Inflammatory macrophage treated with lipopolysaccharide for 4 hours (primary cell): ENCODE measurements around the gene F2.
A peak's percentile ranks its signal among the peaks of the same experiment; 100 is the strongest.
"Not testable (repeated sequence)": the region's sequence is repeated elsewhere in the genome, so short reads cannot be mapped to it uniquely, and the experiment has no call there.

ENCODE experiments used
- DNase-seq: peaks from one replicate; pipeline ENCODE4 v3.0.0-alpha.2; 2020

The F2 gene

DNA sequence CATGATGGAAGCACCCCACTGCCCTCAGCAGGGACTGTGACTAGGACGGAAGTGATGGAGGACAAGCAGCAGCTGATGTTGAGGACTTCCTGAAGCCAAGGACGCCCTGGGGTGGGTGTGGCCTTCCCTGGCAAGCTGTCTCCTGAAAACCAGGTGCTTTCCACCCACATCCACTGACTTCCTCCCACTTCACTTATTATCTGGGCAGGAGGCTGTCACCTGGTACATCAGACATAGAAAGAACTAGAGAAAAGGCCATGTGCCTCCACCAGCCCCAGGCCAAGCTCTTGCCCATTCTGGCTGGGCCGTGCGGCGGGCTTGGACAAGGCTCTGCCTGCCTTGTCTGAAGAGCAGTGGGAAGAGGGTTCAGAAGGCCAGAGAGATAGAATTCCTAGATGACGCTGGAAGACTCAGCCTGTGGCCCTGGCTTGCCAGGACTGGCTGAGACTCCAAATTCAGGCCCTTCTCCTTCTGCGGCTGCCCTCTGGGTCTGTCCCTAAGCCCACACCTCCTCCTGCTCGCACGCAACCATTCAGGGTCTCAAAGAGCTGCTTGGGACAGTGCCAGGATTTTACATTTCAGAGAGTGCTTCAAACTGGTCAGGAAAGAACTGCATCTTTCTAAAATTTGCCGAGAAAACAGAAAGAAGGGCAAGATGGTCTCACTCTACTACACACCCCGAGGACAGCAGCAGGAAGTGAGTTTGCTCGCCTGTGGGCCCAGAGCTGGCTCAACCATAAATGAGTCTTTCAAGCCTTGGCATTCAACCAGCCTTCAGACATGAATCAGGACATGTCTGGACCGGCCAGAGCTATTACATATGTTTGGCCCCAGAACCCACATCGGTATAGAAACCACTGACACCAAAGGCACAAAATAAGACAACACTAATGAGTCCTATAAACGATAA lies 31.9 kb upstream of the F2 start:
- no peak for DNase-seq

DNA sequence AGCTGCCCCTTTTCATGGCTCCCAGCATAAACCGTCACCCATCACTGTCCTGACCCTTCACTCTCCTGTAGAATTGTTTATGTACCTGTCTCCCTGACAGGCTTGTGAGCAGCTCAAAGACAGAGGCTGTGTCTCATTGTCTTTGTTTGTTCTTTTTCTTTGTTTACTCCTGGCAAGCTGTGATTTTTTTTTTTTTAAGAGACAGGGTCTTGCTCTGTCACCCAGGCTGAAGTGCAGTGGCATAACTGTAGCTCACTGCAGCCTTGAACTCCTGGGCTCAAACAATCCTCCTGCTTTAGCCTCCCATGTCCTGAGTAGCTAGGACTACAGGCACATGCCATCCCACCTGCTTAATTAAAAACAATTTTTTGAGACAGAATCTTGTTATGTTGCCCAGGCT lies 28.3 kb upstream of the F2 start:
- no peak for DNase-seq

DNA sequence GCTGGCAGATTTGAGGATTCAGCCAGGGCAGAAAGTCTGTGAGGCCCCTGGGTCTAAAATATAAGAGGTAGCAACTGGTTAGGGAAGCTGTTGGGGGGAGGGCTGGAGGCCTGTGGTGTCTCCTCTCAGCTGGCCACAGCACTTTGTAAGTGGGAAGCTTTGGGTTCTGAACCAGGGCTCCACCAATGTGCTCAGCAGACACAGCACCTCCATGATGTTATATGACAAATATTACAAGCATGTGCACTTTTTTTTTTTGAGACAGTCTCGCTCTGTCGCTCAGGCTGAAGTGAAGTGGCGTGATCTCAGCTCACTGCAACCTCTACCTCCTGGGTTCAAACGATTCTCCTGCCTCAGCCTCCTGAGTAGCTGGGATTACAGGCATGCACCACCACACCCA lies 26.6 kb upstream of the F2 start:
- no peak for DNase-seq

DNA sequence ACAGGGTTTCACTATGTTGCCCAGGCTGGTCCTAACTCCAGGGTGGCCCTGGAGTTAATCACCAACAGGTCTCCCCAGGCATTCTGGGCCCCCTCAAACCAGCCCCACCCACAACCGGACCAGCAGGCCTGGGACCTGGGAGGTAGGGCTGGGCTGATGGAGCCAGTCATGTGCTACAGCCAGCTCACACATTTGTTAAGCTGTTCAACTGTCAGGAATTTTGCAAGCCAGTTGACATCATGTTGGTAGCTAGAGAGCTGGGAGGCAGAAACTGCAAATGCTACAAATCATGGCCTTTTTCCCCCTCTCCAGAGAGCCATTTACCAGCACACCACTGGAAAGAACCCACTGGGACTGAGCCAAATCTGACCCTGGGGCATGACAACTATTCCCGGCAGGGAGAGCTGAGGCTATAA lies 25.4 kb upstream of the F2 start:
- no peak for DNase-seq

DNA sequence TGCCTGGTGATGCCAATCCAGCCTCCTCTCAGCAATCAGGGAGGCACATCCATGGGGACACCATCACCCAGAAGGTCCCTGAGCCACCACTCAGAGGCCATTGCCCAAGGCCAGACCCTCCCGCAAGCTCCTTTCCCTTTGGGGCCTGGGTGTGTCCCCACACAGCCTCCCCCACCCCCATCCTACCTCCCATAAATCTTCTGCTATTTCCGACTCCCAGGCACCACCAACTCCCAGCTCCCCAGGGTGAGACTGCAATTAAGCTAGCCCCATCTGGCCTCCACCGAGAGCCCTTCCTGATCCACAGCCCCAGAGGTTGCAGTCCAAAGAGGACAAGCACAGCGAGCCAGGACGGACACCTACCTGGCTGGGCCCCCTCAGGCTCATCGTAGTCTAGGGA lies 24.9 kb upstream of the F2 start:
- DNase-seq: no peak

DNA sequence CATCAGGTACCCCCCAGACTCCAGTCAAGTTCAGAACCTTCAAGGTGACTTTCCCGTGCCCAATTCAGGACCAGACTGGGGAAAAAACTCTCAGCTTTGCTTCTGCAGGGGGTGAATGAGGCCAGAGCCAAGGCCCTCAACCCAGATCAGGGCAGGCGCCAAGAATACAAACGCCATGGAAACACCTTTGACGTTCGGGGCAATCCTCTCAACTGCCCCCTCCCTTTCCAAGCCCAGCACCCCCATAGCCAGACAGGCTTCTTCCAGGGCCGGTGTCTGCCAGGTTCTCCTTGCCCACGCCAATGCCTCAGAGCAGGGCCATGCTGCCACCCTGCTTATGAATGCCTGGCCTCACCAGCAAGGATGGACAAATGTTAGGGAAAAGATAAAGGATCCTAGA lies 24.4 kb upstream of the F2 start:
- DNase-seq: no peak

DNA sequence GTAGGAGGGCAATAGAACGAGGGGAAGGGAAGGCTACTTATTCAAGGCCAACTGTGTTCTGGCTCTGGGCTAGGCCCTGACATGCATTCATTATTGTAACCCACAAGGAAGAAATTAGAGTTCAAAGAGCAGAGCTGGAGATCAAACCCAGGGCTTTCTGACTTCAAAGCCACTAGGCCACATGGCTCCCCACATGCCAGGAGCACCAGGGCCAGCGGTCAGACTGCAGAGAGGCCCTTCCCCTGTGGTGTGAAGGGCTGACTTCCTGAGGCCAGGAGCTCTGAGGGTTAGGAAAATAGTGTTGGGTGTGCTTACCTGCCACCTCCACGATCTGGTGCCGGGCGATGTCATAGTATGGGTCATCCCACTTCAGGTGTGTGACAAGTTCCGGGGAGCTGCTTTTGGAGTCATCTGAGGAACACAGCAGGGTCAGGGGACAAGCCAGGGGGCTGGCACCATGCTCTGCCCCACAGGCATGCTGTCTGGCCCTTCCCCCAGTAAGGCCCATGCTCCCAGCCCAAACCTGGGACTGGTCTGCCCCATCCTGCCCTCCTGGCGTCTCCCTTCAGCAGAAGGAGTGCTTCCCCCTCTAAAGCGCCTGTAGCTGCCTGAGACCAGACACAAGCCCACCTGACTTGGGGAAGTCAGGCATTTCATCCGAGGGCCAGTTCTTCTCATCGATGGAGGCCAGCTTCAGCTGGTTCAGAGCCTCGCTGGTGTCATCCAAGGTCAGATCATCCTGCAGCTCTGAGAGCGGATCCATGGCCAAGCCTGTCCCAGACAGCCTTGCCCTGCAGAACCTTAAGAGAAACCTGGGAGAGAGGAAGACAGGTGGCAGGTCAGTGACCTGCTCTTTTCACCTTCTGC lies 23.4 kb upstream of the F2 start:
- no peak for DNase-seq

DNA sequence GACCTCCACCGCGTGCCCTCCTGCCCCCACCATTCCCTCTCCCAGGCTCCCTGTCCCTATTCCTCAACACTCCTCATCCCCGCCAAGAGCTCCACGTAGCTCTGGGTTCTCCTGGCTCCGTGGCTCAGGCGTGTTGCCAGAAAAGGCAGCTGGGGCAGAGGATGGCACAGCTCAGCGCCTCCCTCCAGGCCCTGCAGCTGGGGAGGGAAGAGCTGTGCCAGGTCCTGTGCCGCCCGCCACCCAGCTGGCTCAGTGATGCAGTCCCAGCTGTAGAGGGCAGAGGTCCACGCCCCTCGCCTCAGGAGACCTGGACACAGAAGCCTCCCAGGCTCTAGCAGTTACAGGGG lies 22.8 kb upstream of the F2 start:
- no peak for DNase-seq

DNA sequence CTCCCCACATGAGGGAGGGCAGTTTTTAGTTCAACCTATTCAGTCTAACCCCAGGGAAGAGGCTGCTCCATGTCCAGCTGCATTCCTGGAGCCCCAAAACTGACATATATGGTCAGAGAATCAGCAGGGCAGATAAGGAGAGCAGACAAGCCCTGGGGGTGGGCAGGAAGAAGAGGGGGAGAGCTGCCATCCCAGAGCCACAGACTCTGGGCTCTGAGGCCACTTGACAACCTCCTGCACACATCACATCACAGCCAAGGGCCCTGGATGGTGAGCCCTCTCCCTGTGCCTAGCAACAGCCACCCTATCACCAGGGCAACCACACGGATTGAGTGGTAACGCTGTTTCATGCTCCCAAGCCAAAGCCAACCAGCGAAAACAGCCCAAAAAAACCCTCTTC lies 21.7 kb upstream of the F2 start:
- no peak for DNase-seq

DNA sequence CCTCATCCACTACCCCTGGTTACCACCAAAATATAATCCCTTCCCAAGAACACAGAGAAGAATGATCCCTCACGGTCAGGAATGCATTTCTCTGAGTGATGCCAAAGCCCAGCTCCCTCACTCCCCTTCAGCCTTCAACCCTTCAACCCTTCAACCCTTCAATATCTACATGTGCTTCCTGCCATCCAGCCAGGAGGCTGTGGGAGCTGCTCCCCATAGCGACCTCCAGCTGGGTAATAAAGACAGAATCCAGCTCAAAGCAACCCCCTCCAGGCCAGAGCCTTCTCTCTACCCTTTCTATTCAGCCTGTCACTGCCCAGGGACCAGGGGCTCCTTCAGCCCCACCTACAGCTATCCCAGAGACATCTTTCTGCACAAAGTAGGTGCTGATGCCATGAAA lies 21.3 kb upstream of the F2 start:
- DNase-seq: no peak

DNA sequence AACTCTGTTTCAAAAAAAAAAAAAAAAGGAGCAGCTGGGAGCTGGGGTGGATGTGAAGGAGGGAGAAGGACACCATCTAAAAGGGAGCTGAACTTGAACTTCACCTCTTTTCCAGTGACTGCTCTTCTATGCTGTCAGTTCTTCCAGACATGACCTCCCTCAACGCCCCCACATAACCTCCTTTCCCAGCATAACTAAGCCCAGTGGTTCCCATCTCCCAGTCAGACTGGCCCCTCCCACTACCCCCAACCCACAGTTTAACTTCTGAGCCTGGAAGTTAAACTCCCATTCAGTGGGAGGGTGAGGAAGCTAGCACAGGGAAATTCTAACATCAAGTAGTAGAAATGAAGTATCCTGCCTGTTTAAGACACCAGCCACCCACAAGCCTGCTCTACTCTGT lies 20.4 kb upstream of the F2 start:
- DNase-seq: peak; percentile 13

DNA sequence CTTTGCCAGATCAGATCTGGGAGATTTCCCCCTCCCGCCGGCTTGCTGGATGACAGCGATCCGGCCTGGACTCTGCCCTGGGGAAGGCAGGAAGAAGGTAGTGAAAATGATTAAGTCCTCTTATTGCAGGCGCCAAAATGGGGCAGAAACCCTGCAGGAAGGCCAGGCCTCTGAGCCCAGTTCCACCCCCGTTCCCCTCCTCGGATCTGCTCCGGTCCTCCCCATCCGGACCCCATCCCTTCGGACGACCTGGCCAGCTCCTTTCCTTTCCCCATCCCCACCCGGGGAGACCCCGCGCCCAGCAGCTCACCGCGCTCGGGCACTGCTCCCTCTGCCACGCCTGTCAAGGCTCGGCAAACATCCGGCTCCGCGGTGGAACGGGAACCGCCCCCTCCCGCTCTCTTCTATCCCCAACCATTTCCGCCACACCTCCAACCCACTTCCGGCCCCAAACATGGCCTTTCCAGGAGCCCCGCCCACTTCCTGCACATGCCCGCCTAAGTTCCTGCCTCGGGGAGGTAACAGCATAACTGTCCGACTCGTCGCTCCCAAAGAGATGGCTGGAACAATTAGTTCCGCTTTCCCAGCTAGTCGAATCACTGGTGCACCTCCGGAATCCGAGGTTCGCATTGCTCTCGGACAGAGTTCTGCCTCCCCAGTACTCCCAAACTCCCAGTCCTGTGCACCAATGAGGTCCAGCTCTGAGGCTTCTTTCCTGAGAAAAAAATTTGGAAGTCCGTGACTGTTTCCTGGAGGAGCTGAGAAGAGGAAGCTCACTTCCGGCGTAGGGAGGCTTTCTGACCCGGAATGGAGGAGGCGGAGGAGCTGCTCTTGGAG lies 18.6 kb upstream of the F2 start, which contains the start of the genes ARHGAP1 and ZNF408:
ARHGAP1 (minus strand) TSS at position 379 of the 837 bp plus-strand sequence. CDS start 4,512 bp downstream, outside the sequence.
ZNF408 (plus strand) TSS at position 791 of the 837 bp plus-strand sequence; CDS start at position 808, 17 bp downstream.
- DNase-seq: peak; percentile 99

DNA sequence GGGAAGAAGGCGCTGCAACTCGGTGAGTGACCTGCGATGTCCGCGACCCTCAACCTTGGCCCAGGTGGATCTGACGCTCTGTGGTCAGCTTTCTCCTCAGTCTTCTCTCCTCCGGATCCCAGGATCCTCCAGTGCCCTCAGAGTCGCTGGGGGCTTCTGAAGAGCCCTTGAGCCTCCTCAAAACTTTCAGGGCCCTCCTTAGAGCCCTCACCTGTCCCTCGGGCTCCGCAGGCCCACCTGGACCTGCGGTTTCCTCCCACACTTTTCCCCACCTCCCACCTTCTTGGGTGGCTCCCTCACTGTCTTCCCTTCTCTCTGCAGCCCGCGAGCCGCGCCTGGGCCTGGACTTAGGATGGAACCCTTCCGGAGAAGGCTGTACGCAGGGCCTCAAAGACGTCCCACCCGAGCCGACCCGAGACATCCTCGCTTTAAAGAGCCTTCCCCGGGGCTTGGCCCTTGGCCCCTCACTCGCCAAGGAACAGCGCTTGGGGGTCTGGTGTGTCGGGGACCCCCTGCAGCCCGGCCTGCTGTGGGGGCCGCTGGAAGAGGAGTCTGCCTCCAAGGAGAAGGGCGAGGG lies 17.8 kb upstream of the F2 start:
- DNase-seq: no peak

DNA sequence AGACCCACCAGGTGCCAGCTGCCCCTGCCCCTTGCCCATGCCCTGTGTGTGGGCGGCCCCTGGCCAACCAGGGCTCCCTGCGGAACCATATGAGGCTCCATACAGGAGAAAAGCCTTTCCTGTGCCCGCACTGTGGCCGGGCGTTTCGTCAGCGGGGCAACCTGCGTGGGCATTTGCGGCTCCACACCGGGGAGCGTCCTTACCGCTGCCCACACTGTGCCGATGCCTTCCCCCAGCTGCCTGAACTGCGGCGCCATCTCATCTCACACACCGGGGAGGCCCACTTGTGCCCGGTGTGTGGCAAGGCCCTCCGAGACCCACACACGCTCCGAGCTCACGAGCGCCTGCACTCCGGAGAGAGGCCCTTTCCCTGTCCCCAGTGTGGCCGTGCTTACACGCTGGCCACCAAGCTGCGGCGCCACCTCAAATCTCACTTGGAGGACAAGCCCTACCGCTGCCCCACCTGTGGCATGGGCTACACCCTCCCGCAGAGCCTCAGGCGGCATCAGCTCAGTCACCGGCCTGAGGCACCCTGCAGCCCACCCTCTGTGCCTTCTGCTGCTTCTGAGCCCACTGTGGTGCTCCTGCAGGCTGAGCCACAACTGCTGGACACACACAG lies 13.8 kb upstream of the F2 start:
- no peak for DNase-seq

DNA sequence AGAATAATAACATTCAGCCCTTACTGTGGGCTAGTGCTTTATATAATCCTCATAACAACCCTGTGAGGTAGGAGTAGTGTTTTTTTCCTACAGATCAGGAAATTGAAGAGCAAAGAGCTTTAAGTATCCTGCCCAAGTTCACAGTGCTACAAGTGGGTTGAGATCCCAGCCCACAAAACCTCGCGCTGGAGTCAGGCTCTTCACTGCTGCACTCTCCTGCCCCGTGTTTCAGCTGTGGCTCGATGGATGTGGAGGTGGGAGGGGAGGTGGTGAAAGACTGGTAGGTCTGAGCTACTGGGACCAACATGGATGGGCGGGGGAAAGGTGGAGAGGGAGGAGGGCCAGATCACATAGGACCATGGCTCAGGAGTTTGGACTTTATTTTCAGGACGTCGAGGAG lies 12.1 kb upstream of the F2 start:
- DNase-seq: no peak

DNA sequence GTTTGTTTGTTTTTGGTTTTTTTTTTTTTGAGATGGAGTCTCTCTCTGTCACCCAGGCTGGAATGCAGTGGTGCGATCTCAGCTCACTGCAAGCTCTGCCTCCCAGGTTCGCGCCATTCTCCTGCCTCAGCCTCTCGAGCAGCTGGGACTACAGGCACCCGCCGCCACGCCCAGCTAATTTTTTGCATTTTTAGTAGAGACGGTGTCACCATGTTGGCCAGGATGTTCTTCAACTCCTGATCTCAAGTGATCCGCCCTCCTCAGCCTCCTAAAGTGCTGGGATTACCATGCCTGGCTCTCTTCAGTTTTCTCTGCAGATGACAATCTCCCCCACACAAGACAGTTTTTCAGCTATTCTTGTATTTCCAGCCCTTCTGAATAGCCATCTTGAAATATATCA lies 9.7 kb upstream of the F2 start:
- not testable (repeated sequence) for DNase-seq

DNA sequence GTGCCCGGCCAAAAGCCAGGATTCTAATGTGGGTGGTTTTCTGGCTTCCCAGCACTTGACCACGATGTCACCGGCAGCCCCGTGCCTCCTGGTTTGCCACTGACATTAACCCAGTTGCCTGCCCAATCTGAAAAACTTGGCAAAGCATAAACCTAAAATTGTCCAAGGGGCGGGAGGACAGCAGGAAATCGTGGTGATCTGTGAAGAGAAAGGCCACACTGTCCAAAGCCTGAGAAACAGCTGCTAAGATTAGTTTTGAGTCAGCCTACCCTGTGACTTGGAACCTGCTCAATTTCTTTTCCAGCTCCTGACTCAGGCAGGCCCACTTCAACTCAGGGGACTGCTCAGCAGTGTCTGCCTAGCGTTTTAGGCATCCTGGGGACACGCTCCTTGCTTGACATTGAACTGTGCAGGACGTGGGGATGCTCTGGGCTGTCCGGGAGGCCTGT lies 8.2 kb upstream of the F2 start:
- no peak for DNase-seq

DNA sequence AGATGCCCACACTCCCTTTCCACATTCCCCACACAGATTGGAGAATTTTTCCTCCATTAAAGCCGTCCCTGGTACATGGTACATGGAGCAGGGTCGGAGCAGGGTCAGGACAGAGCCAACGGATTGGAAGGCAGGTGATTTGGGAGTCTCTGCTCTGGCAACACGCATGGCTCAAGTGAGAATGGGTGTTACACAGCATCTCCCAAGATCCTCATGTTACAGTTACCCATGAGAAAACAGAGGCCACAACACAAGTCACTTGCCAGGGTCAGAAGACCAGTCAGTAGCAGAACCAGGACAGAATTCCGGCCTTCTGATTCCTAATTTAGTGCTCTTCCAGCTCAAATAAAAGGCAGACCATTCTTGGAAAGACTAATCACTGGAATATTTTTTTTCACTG lies 7.7 kb upstream of the F2 start:
- DNase-seq: no peak

DNA sequence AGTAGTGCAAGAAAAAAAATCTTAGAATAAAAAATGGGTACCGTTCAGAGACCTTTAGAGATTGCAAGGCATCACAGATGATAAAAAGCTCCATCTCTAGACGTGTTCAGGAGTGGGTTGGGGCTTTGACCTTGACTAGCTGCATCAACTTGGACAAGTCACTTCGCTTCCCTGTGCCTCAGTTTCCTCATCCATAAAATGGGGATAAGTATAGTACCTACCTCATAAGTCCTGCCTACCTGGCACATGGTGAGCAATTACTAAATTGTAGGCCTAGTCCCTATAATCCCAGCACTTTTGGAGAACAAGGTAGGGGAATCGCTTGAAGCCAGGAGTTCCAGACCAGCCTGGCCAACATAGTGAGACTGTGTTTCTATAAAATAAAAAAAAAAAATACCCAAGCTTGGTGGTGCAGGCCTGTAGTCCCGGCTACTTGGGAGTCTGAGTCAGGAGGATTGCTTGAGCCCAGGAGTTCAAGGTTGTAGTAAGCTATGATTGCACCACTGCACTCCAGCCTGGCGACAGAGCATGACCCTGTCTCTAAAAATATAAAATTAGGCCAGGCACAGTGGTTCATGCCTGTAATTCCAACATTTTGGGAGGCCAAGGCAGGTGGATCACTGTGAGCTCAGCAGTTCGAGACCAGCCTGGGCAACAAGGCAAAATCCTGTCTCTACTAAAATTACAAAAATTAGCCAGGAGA lies 6.0 kb upstream of the F2 start:
- DNase-seq: no peak

DNA sequence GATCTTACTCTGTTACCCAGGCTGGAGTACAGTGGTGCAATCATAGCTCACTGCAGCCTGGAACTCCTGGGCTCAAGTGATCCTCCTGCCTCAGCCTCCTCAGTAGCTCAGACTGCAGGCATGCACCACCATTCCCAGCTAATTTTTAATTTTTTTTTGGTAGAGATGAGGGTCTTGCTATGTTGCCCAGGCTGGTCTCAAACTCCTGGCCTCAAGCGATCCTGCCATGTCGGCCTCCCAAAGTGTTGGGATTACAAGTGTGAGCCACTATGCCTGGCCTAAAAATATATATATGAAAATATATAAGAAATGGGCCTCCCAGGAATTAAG lies 1.2 kb upstream of the F2 start:
- not testable (repeated sequence) for DNase-seq
